ENCODE data around the gene CYSTM1. TPM values are rescaled to one million over a fixed set of nuclear protein-coding genes. Genes with fewer than 3 reads are reported as not detected.

The CYSTM1 gene
- polyA plus RNA-seq, 2 of the 4 experiments (the other 2 are of a cell fraction): 76.8 to 103 TPM

GRCh38 chr5:140259500-140259899 is 84.5 kb downstream of the CYSTM1 start:
- Histone ChIP-seq H3K4me1 (peaks cover 21% of the 10 kb centered on the region), H3K4me3 (no peak overlapping the region), H3K9me3 (peaks cover 3% of the 10 kb centered on the region; the same call in 1 of the 3 replicates), H3K4me2 (no peak overlapping the region), H3K27ac (no peak overlapping the region)
- no peak for TF ChIP-seq ATOH8 (CRISPR knock-in tag; IDR thresholded peaks at IDR 0.05; ENCODE audit: low read depth)
- no peak for TF ChIP-seq RFX5 (IDR thresholded peaks at IDR 0.05)
- no peak for TF ChIP-seq ZNF302 (CRISPR knock-in tag; IDR thresholded peaks at IDR 0.05)
- TF ChIP-seq KDM1A (IDR thresholded peaks at IDR 0.05; ENCODE audit: low read depth): no peak
- no peak for TF ChIP-seq FOSB (CRISPR knock-in tag; IDR thresholded peaks at IDR 0.05)
- TF ChIP-seq REST (IDR thresholded peaks at IDR 0.05): no peak
- TF ChIP-seq BCL3 (IDR thresholded peaks at IDR 0.05): no peak
- no peak for TF ChIP-seq CHD2 (IDR thresholded peaks at IDR 0.05; ENCODE audit: low read length, partially characterized antibody)
- TF ChIP-seq HMGXB4 (CRISPR knock-in tag; IDR thresholded peaks at IDR 0.05; ENCODE audit: borderline replicate concordance): no peak
- no peak for TF ChIP-seq HES2 (IDR thresholded peaks at IDR 0.05)
- TF ChIP-seq POLR2AphosphoS2 (conservative IDR thresholded peaks at IDR 0.05; ENCODE audit: low read length): no peak
- no peak for TF ChIP-seq FOSL2 (IDR thresholded peaks at IDR 0.05)
- no peak for TF ChIP-seq FOSL2 (CRISPR knock-in tag; IDR thresholded peaks at IDR 0.05)
- no peak for TF ChIP-seq RARB (CRISPR knock-in tag; IDR thresholded peaks at IDR 0.05)
- no peak for TF ChIP-seq BHLHE40 (IDR thresholded peaks at IDR 0.05; ENCODE audit: low read depth, low read length)
- TF ChIP-seq E2F6 (IDR thresholded peaks at IDR 0.05; ENCODE audit: borderline replicate concordance, low read depth): no peak
- ATAC-seq: no peak
- ChIA-PET POLR2A (no interaction called here), CTCF (interaction anchor here (11.1 to 42.9 kb wide), 2 partner anchors 16 to 93 kb away, joined by 163 to 1613 read pairs; partner anchors contain the start of genes HBEGF and SLC4A9)
- 95% methylated on average over 2 of the region's 2 CpGs for WGBS (ENCODE audit: missing lambda C conversion rate)
- FAIRE-seq: no peak
- no peak for DNase-seq (ENCODE audit: low read depth in 1 of 2, low spot score in 1 of 2)

GRCh38 chr5:140260089-140260656 is 85.2 kb downstream of the CYSTM1 start:
- TF ChIP-seq EHF (CRISPR knock-in tag; IDR thresholded peaks at IDR 0.05) (no peak), RAD21 (conservative IDR thresholded peaks at IDR 0.05 in 1 of 2, IDR thresholded peaks at IDR 0.05 in 1 of 2) (no peak), CBX8 (IDR thresholded peaks at IDR 0.05) (no peak), RFX5 (IDR thresholded peaks at IDR 0.05) (no peak), CHD4 (IDR thresholded peaks at IDR 0.05; ENCODE audit: borderline replicate concordance) (no peak), ZFP36 (IDR thresholded peaks at IDR 0.05; ENCODE audit: borderline replicate concordance, partially characterized antibody) (no peak), HMGXB4 (CRISPR knock-in tag; IDR thresholded peaks at IDR 0.05; ENCODE audit: borderline replicate concordance) (no peak), EP300 (IDR thresholded peaks at IDR 0.05) (no peak)
- ChIA-PET CTCF (interaction anchor here (1.1 to 42.9 kb wide), 3 partner anchors 17 to 92 kb away, joined by 3 to 1613 read pairs (median 163); partner anchors contain the start of genes HBEGF and SLC4A9), POLR2A (no interaction called here)
- no peak overlapping the region for H3K4me3 ChIP-seq
- H3K4me1 ChIP-seq: peaks cover 17% of the 10 kb centered on the region
- no peak overlapping the region; the same call in 2 of the 3 replicates for H3K4me2 ChIP-seq
- ATAC-seq (no peak), FAIRE-seq (no peak), DNase-seq (ENCODE audit: low read depth in 1 of 2, low spot score in 1 of 2) (no peak)
- WGBS (ENCODE audit: missing lambda C conversion rate): 86% methylated on average over 2 of the region's 2 CpGs
- H3K9me3 ChIP-seq: peaks cover 3% of the 10 kb centered on the region; the same call in 1 of the 3 replicates
- no peak overlapping the region for H3K27ac ChIP-seq

Data from A549 (cell line).